Neural cell (in vitro differentiated cells): ENCODE results near the gene SLC9A6.

ENCODE experiments used
- EP300 ChIP-seq: fragments of 450-650 bp; conservative IDR thresholded peaks from 2 replicates; pipeline ENCODE4 v1.6.1; 2014; ENCODE audit warnings: antibody characterized with exemption, mild to moderate bottlenecking, moderate library complexity; ENCODE audit not compliant: poor library complexity, severe bottlenecking
- EZH2 ChIP-seq: fragments of 200-600, 300-800 bp; shearing (Covaris generic), sonication (generic); IDR thresholded peaks from 2 replicates; pipeline ENCODE4 v1.6.1; 2014; ENCODE audit warnings: antibody characterized with exemption, low read length, borderline replicate concordance, mild to moderate bottlenecking; ENCODE audit not compliant: insufficient read depth, poor library complexity, severe bottlenecking
- MXI1 ChIP-seq: fragments of 450-650 bp; conservative IDR thresholded peaks from 2 replicates; pipeline ENCODE4 v1.6.1; 2014; ENCODE audit warnings: antibody characterized with exemption, mild to moderate bottlenecking; ENCODE audit not compliant: poor library complexity, severe bottlenecking
- POLR2AphosphoS5 ChIP-seq: IDR thresholded peaks from 2 replicates; pipeline ENCODE4 v1.6.1; 2012
- RAD21 ChIP-seq: fragments of 450-650 bp; conservative IDR thresholded peaks from 2 replicates; pipeline ENCODE4 v1.6.1; 2014; ENCODE audit warnings: antibody characterized with exemption, mild to moderate bottlenecking, moderate library complexity
- SMC3 ChIP-seq: fragments of 450-650 bp; conservative IDR thresholded peaks from 2 replicates; pipeline ENCODE4 v1.6.1; 2014; ENCODE audit warnings: antibody characterized with exemption, mild to moderate bottlenecking, moderate library complexity; ENCODE audit not compliant: poor library complexity
- TAF1 ChIP-seq: IDR thresholded peaks from 2 replicates; pipeline ENCODE4 v1.6.1; 2012; ENCODE audit warnings: low read depth
- TF ChIP-seq, protein P1 (sequence below): fragments of 450-650 bp; IDR thresholded peaks from 2 replicates; pipeline ENCODE4 v1.5.1; 2014; ENCODE audit warnings: antibody characterized with exemption, mild to moderate bottlenecking, moderate library complexity; ENCODE audit not compliant: poor library complexity, severe bottlenecking
- TF ChIP-seq, protein P2 (sequence below): IDR thresholded peaks from 2 replicates; pipeline ENCODE4 v1.6.1; 2012; ENCODE audit warnings: borderline replicate concordance

DNA sequence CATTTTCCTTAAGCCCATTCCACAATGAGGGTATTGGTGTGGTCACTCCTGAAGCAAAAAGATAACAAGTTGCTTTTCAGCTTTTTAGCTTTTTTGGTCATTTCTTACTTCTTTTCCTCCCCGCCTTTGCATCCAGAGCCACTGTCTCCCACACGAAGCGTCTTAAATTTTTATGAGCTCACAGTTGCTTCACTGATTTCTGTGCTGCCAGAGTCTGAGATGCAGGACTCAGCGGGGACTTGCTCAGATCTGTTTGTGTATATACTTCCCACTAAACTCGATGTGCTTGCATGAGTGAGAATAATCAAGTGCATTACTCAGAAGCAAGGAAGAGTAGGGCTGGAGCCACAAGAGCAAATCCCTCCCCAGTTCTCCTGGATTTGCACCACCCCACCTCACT, 81.9 kb downstream of the SLC9A6 start:
- TF ChIP-seq EP300 (no peak), RAD21 (no peak), SMC3 (no peak), TAF1 (no peak), POLR2AphosphoS5 (no peak), EZH2 (no peak), MXI1 (no peak)
- TF ChIP-seq, protein P1, sequence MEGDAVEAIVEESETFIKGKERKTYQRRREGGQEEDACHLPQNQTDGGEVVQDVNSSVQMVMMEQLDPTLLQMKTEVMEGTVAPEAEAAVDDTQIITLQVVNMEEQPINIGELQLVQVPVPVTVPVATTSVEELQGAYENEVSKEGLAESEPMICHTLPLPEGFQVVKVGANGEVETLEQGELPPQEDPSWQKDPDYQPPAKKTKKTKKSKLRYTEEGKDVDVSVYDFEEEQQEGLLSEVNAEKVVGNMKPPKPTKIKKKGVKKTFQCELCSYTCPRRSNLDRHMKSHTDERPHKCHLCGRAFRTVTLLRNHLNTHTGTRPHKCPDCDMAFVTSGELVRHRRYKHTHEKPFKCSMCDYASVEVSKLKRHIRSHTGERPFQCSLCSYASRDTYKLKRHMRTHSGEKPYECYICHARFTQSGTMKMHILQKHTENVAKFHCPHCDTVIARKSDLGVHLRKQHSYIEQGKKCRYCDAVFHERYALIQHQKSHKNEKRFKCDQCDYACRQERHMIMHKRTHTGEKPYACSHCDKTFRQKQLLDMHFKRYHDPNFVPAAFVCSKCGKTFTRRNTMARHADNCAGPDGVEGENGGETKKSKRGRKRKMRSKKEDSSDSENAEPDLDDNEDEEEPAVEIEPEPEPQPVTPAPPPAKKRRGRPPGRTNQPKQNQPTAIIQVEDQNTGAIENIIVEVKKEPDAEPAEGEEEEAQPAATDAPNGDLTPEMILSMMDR: no peak
- TF ChIP-seq, protein P2, sequence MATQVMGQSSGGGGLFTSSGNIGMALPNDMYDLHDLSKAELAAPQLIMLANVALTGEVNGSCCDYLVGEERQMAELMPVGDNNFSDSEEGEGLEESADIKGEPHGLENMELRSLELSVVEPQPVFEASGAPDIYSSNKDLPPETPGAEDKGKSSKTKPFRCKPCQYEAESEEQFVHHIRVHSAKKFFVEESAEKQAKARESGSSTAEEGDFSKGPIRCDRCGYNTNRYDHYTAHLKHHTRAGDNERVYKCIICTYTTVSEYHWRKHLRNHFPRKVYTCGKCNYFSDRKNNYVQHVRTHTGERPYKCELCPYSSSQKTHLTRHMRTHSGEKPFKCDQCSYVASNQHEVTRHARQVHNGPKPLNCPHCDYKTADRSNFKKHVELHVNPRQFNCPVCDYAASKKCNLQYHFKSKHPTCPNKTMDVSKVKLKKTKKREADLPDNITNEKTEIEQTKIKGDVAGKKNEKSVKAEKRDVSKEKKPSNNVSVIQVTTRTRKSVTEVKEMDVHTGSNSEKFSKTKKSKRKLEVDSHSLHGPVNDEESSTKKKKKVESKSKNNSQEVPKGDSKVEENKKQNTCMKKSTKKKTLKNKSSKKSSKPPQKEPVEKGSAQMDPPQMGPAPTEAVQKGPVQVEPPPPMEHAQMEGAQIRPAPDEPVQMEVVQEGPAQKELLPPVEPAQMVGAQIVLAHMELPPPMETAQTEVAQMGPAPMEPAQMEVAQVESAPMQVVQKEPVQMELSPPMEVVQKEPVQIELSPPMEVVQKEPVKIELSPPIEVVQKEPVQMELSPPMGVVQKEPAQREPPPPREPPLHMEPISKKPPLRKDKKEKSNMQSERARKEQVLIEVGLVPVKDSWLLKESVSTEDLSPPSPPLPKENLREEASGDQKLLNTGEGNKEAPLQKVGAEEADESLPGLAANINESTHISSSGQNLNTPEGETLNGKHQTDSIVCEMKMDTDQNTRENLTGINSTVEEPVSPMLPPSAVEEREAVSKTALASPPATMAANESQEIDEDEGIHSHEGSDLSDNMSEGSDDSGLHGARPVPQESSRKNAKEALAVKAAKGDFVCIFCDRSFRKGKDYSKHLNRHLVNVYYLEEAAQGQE: no peak
